ENCODE data around the gene KLK2. TPM values are rescaled to one million over a fixed set of nuclear protein-coding genes. Genes with fewer than 3 reads are reported as not detected.
A peak's percentile ranks its signal among the peaks of the same experiment; 100 is the strongest.

KLK2 gene
- total RNA-seq, 1 experiment from 2014 or later: not detected

GRCh38 chr19:50835103-50835784, 38.0 kb upstream of the KLK2 start:
- TF ChIP-seq CTCF (conservative IDR thresholded peaks at IDR 0.05) (no peak), EZH2 (IDR thresholded peaks at IDR 0.05; ENCODE audit: low read depth) (no peak)
- ChIA-PET CTCF (no interaction called here), POLR2A (ENCODE audit: unreplicated experiment) (no interaction called here)
- no peaks in the 10 kb centered on the region for H3K36me3 ChIP-seq (ENCODE audit: low read depth)
- peaks cover 10% of the 10 kb centered on the region; the same call in 1 of the 2 replicates for H3K4me1 ChIP-seq (replicated peaks; ENCODE audit: insufficient read depth)
- H3K27me3 ChIP-seq (ENCODE audit: insufficient read depth, low read depth): peaks cover 18% of the 10 kb centered on the region
- peak overlapping the region; percentile 69 for H3K4me3 ChIP-seq
- intact Hi-C loops (cut with micrococcal nuclease; ENCODE audit: unreplicated experiment): no loop called here
- DNase-seq: no peak
- no peaks in the 10 kb centered on the region for H3K79me2 ChIP-seq (ENCODE audit: low read depth)
- H3F3A ChIP-seq (ENCODE audit: insufficient read depth, low read depth): peaks cover 8% of the 10 kb centered on the region
- H3K9me2 ChIP-seq (ENCODE audit: insufficient read depth): no peaks in the 10 kb centered on the region
- BruUV-seq (replicated peaks): TSS peak; percentile 52
- H2AFZ ChIP-seq: peak overlapping the region; percentile 92
- H3K9me3 ChIP-seq (ENCODE audit: insufficient read depth, low read depth): no peaks in the 10 kb centered on the region
- H3K4me2 ChIP-seq: peak overlapping the region; percentile 90
- no peak overlapping the region for H3K27ac ChIP-seq
- no peaks in the 10 kb centered on the region for H4K20me1 ChIP-seq (ENCODE audit: insufficient read depth)

GRCh38 chr19:50835785-50836542, 37.3 kb upstream of the KLK2 start:
- intact Hi-C loops (cut with micrococcal nuclease; ENCODE audit: unreplicated experiment): no loop called here

More at GRCh38 chr19:50835785-50836542, 37.3 kb upstream of the KLK2 start:
- Histone ChIP-seq H3K4me2 (peak overlapping the region; percentile 90), H3K27ac (no peak overlapping the region), H3K4me3 (peak overlapping the region; percentile 69), H3F3A (ENCODE audit: insufficient read depth, low read depth) (peaks cover 8% of the 10 kb centered on the region), H2AFZ (peak overlapping the region; percentile 92), H3K4me1 (replicated peaks; ENCODE audit: insufficient read depth) (peaks cover 5% of the 10 kb centered on the region; the same call in 1 of the 2 replicates), H3K36me3 (ENCODE audit: low read depth) (no peaks in the 10 kb centered on the region), H4K20me1 (ENCODE audit: insufficient read depth) (no peaks in the 10 kb centered on the region), H3K79me2 (ENCODE audit: low read depth) (no peaks in the 10 kb centered on the region), H3K9me2 (ENCODE audit: insufficient read depth) (no peaks in the 10 kb centered on the region), H3K27me3 (ENCODE audit: insufficient read depth, low read depth) (peaks cover 20% of the 10 kb centered on the region), H3K9me3 (ENCODE audit: insufficient read depth, low read depth) (no peaks in the 10 kb centered on the region)
- POLR2A ChIA-PET (ENCODE audit: unreplicated experiment): no interaction called here
- BruUV-seq (replicated peaks): no TSS peak
- peak; percentile 67 to 83 for DNase-seq
- no peak for TF ChIP-seq CTCF (conservative IDR thresholded peaks at IDR 0.05)
- TF ChIP-seq EZH2 (IDR thresholded peaks at IDR 0.05; ENCODE audit: low read depth): no peak
- CTCF ChIA-PET: no interaction called here
